Measurements from ENCODE around the gene ERBB3. TPM values are rescaled to one million over a fixed set of nuclear protein-coding genes. Genes with fewer than 3 reads are reported as not detected.

ERBB3 gene
- polyA plus RNA-seq, 4 donors: 73.9 to 92.9 (median 83.1) TPM

GRCh38 chr12:56078931-56079722 lies 838 bp upstream of the ERBB3 start:
- peak in 3 of 4 donors; percentile 62 to 71 (median 64) for DNase-seq (ENCODE audit: low read depth in 4 of 4, low spot score in 3 of 4)

- no peak for DNase-seq (ENCODE audit: low read depth in 4 of 4, low spot score in 3 of 4)
Measured at GRCh38 chr12:56080556-56081138, 682 bp downstream of the ERBB3 start.

- no peak for DNase-seq (ENCODE audit: low read depth in 4 of 4, low spot score in 3 of 4)
Measured at GRCh38 chr12:56081393-56082347, 1.7 kb downstream of the ERBB3 start.

- DNase-seq (ENCODE audit: low read depth in 4 of 4, low spot score in 3 of 4): no peak
Measured at GRCh38 chr12:56082382-56082781, 2.4 kb downstream of the ERBB3 start.

- DNase-seq (ENCODE audit: low read depth in 4 of 4, low spot score in 3 of 4): no peak
Measured at GRCh38 chr12:56082967-56083366, 3.0 kb downstream of the ERBB3 start.

GRCh38 chr12:56084958-56085543 lies 5.1 kb downstream of the ERBB3 start:
- DNase-seq (ENCODE audit: low read depth in 4 of 4, low spot score in 3 of 4): no peak

- no peak for DNase-seq (ENCODE audit: low read depth in 4 of 4, low spot score in 3 of 4)
Measured at GRCh38 chr12:56086096-56086495, 6.1 kb downstream of the ERBB3 start.

GRCh38 chr12:56086608-56087007 lies 6.6 kb downstream of the ERBB3 start:
- no peak for DNase-seq (ENCODE audit: low read depth in 4 of 4, low spot score in 3 of 4)

- no peak for DNase-seq (ENCODE audit: low read depth in 4 of 4, low spot score in 3 of 4)
Measured at GRCh38 chr12:56087220-56087619, 7.3 kb downstream of the ERBB3 start.

- DNase-seq (ENCODE audit: low read depth in 4 of 4, low spot score in 3 of 4): no peak
Measured at GRCh38 chr12:56097738-56098137, 17.8 kb downstream of the ERBB3 start.

GRCh38 chr12:56098592-56098991 lies 18.6 kb downstream of the ERBB3 start:
- no peak for DNase-seq (ENCODE audit: low read depth in 4 of 4, low spot score in 3 of 4)

GRCh38 chr12:56099787-56100186 lies 19.8 kb downstream of the ERBB3 start:
- no peak for DNase-seq (ENCODE audit: low read depth in 4 of 4, low spot score in 3 of 4)

- DNase-seq (ENCODE audit: low read depth in 4 of 4, low spot score in 3 of 4): no peak
Measured at GRCh38 chr12:56101045-56101444, 21.1 kb downstream of the ERBB3 start.

GRCh38 chr12:56102683-56103065 lies 22.7 kb downstream of the ERBB3 start:
- no peak for DNase-seq (ENCODE audit: low read depth in 4 of 4, low spot score in 3 of 4)

- DNase-seq (ENCODE audit: low read depth in 4 of 4, low spot score in 3 of 4): no peak
Measured at GRCh38 chr12:56103066-56103711, 23.2 kb downstream of the ERBB3 start.

- DNase-seq (ENCODE audit: low read depth in 4 of 4, low spot score in 3 of 4): no peak
Measured at GRCh38 chr12:56103823-56104108, 23.8 kb downstream of the ERBB3 start.

- DNase-seq (ENCODE audit: low read depth in 4 of 4, low spot score in 3 of 4): peak; percentile 95 to 98 (median 98)
Measured at GRCh38 chr12:56104109-56104814, 24.3 kb downstream of the ERBB3 start, which contains the start of gene PA2G4. PA2G4 (plus strand) TSS chr12:56104559; CDS start chr12:56104738, 179 bp downstream.

- no peak for DNase-seq (ENCODE audit: low read depth in 4 of 4, low spot score in 3 of 4)
Measured at GRCh38 chr12:56104815-56105608, 25.0 kb downstream of the ERBB3 start.

GRCh38 chr12:56105609-56105902 lies 25.6 kb downstream of the ERBB3 start:
- DNase-seq (ENCODE audit: low read depth in 4 of 4, low spot score in 3 of 4): no peak

All from right renal pelvis (tissue), 4 donors.